SIG-M5 treated with dmso at 0.1 percent for 504 hours (cell line): ENCODE measurements around the gene RPF1.
"Not testable (repeated sequence)": the region's sequence is repeated elsewhere in the genome, so short reads cannot be mapped to it uniquely, and the experiment has no call there.

Experiments used
- DNase-seq: peaks from one replicate; lab custom pipeline; 2025; ENCODE audit not compliant: unreplicated experiment; lab: John Stamatoyannopoulos, UW

The RPF1 gene

GRCh38 chr1:84478876-84479868, at the start of gene RPF1:
Gene RPF1, plus strand, starts transcription at chr1:84479266. Its CDS starts 16 bp downstream, at chr1:84479282.
- DNase-seq, result peak; percentile 78

GRCh38 chr1:84430546-84430945, 48.5 kb upstream of the RPF1 start:
- DNase-seq, result no peak

GRCh38 chr1:84433258-84434080, 45.6 kb upstream of the RPF1 start:
- DNase-seq, result peak; percentile 77

- no peak for DNase-seq
Observed at GRCh38 chr1:84434081-84434769, 44.8 kb upstream of the RPF1 start.

GRCh38 chr1:84434801-84435549, 44.1 kb upstream of the RPF1 start:
- no peak for DNase-seq

- DNase-seq, result peak; percentile 88
Observed at GRCh38 chr1:84436876-84437655, 42.0 kb upstream of the RPF1 start.

GRCh38 chr1:84442256-84442655, 36.8 kb upstream of the RPF1 start:
- peak; percentile 96 for DNase-seq

- DNase-seq, result not testable (repeated sequence)
Observed at GRCh38 chr1:84442747-84443646, 36.1 kb upstream of the RPF1 start.

GRCh38 chr1:84448704-84449103, 30.4 kb upstream of the RPF1 start:
- not testable (repeated sequence) for DNase-seq

GRCh38 chr1:84450910-84451309, 28.2 kb upstream of the RPF1 start:
- peak; percentile 87 for DNase-seq

- no peak for DNase-seq
Observed at GRCh38 chr1:84452436-84452835, 26.6 kb upstream of the RPF1 start.

- DNase-seq, result no peak
Observed at GRCh38 chr1:84462118-84462517, 16.9 kb upstream of the RPF1 start.

- no peak for DNase-seq
Observed at GRCh38 chr1:84467298-84467697, 11.8 kb upstream of the RPF1 start.

- no peak for DNase-seq
Observed at GRCh38 chr1:84476225-84476624, 2.8 kb upstream of the RPF1 start.

GRCh38 chr1:84479998-84480397, 932 bp downstream of the RPF1 start:
- DNase-seq, result no peak

- DNase-seq, result no peak
Observed at GRCh38 chr1:84480650-84481049, 1.6 kb downstream of the RPF1 start.

GRCh38 chr1:84481317-84481716, 2.3 kb downstream of the RPF1 start:
- no peak for DNase-seq

- DNase-seq, result no peak
Observed at GRCh38 chr1:84488107-84488506, 9.0 kb downstream of the RPF1 start.

GRCh38 chr1:84489766-84490165, 10.7 kb downstream of the RPF1 start:
- no peak for DNase-seq
